ENCODE data around the gene PODXL2.
A peak's percentile ranks its signal among the peaks of the same experiment; 100 is the strongest.

PODXL2 gene

DNA sequence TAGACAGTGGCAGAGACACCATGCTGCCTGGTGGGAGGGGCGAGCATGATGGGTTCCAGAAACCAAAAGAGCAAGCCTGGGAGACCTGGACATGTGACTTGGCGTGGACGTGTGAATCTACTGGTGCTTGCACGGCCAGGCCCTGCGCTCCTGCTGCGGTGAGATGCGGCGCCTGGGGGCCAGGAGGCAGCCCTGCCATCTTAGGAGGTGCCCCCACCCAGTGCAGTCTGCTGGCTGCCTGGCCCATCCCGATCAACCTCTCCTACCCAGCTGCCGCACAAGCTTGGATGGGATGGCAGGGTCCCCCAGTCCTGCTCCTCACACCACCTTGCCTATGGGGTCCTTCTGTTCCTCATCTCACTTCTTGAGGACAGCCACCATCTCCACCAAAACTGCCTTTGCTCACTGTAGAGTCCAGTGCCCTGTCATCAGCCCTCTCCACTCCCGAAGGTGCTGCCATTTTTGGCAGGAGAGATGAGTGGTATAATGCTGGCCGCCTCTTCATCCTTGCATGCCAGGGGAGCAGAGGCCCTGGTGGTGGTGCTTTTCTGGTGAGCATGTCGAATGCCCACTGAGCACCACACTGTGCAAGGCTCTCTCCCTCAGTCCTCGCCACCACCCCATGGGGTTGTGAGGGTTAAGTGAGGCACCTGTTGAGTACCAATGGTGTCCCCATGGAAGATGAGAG lies 40.7 kb downstream of the PODXL2 start:
- DNase-seq (ENCODE audit: extremely low spot score): no peak
- TF ChIP-seq, protein P1, sequence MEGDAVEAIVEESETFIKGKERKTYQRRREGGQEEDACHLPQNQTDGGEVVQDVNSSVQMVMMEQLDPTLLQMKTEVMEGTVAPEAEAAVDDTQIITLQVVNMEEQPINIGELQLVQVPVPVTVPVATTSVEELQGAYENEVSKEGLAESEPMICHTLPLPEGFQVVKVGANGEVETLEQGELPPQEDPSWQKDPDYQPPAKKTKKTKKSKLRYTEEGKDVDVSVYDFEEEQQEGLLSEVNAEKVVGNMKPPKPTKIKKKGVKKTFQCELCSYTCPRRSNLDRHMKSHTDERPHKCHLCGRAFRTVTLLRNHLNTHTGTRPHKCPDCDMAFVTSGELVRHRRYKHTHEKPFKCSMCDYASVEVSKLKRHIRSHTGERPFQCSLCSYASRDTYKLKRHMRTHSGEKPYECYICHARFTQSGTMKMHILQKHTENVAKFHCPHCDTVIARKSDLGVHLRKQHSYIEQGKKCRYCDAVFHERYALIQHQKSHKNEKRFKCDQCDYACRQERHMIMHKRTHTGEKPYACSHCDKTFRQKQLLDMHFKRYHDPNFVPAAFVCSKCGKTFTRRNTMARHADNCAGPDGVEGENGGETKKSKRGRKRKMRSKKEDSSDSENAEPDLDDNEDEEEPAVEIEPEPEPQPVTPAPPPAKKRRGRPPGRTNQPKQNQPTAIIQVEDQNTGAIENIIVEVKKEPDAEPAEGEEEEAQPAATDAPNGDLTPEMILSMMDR (IDR thresholded peaks at IDR 0.05; ENCODE audit: control extremely low read depth, extremely low read depth, low read depth, missing control alignments): no peak
- CTCF ChIA-PET: no interaction called here
- POLR2A ChIA-PET: no interaction called here

DNA sequence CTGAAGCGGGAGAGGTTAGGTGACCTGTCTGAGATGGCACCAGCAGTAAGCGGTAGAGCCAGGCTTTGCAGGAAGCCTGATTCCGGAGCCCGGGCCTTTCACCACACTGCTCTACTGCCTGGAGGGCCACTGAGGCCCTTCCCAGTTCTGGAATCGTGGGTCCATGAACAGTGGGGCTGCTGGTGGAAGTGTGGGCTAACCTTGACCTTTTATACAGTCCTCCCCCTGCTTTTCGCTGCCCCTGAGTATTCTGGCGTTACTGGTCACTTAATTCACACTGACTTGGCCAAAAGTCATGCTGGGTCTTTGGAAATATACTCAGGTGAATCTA lies 41.2 kb downstream of the PODXL2 start:
- TF ChIP-seq, protein P1 (IDR thresholded peaks at IDR 0.05; ENCODE audit: control extremely low read depth, extremely low read depth, low read depth, missing control alignments): no peak
- ChIA-PET POLR2A (no interaction called here), CTCF (no interaction called here)
- no peak for DNase-seq (ENCODE audit: extremely low spot score)

GRCh38 chr3:127670761-127671522 lies 42.0 kb downstream of the PODXL2 start:
- TF ChIP-seq, protein P1 (IDR thresholded peaks at IDR 0.05; ENCODE audit: control extremely low read depth, extremely low read depth, low read depth, missing control alignments): no peak
- POLR2A ChIA-PET: no interaction called here
- CTCF ChIA-PET: interaction anchor here (1.1 to 1.2 kb wide), 2 partner anchors 10 to 26 kb away, joined by 3 read pairs; no protein-coding TSS in a partner anchor
- DNase-seq (ENCODE audit: extremely low spot score): no peak

DNA sequence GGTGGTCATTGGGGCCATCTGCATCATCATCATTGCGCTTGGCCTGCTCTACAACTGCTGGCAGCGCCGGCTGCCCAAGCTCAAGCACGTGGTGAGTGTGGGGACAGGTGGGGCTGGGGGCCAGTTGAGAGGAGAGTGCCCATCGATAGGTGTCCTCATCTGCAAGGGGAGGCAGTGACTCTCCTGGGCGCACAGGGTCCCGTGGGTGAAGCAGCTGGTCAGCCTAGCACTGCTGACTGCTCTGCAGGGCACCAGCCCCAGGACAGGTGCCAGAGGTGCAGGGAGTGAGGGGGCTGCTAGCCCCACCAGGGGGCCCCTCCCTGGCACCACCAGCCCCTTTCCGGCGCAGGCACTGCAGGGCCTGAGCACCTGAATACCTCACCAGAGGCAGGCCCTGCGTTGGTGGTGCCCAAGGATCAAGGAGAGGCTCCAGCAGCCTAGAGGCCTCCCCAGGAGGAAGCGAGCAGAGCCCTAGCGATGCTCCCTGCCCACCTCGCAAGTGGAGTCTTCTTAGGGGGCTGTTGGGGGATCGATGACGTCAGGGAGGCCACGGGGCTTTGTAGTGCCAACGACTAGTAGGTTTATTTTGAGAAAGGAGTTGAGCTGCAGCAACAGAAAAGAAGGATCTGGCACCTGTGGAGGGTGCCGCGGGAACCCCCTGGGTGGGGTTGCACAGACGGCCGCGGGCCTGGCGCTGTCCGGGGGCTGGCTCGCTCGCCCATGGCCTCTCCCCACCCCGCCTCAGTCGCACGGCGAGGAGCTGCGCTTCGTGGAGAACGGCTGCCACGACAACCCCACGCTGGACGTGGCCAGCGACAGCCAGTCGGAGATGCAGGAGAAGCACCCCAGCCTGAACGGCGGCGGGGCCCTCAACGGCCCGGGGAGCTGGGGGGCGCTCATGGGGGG lies 42.8 kb downstream of the PODXL2 start:
- peak; percentile 49 for DNase-seq (ENCODE audit: extremely low spot score)
- ChIA-PET CTCF (interaction anchor here (0.8 to 1.2 kb wide), 3 partner anchors 11 to 97 kb away, joined by 3 read pairs; no protein-coding TSS in a partner anchor), POLR2A (interaction anchor here (1.1 kb wide), 1 partner anchor 10 kb away, joined by 5 read pairs; no protein-coding TSS in a partner anchor)
- TF ChIP-seq, protein P1 (IDR thresholded peaks at IDR 0.05; ENCODE audit: control extremely low read depth, extremely low read depth, low read depth, missing control alignments): no peak

- POLR2A ChIA-PET: interaction anchor here (1.1 kb wide), 1 partner anchor 11 kb away, joined by 5 read pairs; no protein-coding TSS in a partner anchor
- TF ChIP-seq, protein P1 (IDR thresholded peaks at IDR 0.05; ENCODE audit: control extremely low read depth, extremely low read depth, low read depth, missing control alignments): no peak
- CTCF ChIA-PET: interaction anchor here (0.8 kb wide), 1 partner anchor 98 kb away, joined by 3 read pairs; no protein-coding TSS in a partner anchor
- peak; percentile 97 for DNase-seq (ENCODE audit: extremely low spot score)
Measured at GRCh38 chr3:127672429-127673190, 43.6 kb downstream of the PODXL2 start, which contains the start of gene ABTB1. Gene ABTB1, plus strand, starts transcription at chr3:127672952. Its CDS starts 74 bp downstream, at chr3:127673026.

Measured in GM10248 (cell line).